Activated T-cell treated with anti-CD3 and anti-CD28 coated beads, Interleukin-2, amount 50 U/mL, for 72 hours (primary cell): Measurements from ENCODE around the gene GCKR. TPM values are rescaled to one million over a fixed set of nuclear protein-coding genes. Genes with fewer than 3 reads are reported as not detected.
A peak's percentile ranks its signal among the peaks of the same experiment; 100 is the strongest.

Source experiments
- ATAC-seq, 2 donors: fragments of 150-1000 bp; cut with Tn5 transposase; replicated peaks in 1 of 2; 2 replicates each; pipeline ENCODE4 v1.10.0; 2021; ENCODE audit warnings: moderate library complexity in 2 of 2, mild to moderate bottlenecking in 1 of 2
- DNase-seq, 2 donors: peaks; one replicate each; pipeline ENCODE4 v3.0.0; 2021 to 2022; ENCODE audit warnings: mixed read lengths in 1 of 2
- H3K27ac Mint-ChIP-seq: one replicate; pipeline ENCODE4 v1.8.0; 2022; ENCODE audit warnings: mild to moderate bottlenecking, moderate library complexity, mixed read lengths
- H3K27me3 Mint-ChIP-seq: one replicate; pipeline ENCODE4 v1.8.0; 2022; ENCODE audit warnings: low read depth, mixed read lengths
- H3K36me3 Mint-ChIP-seq, 2 donors: one replicate each; pipeline ENCODE4 v1.8.0; 2022; ENCODE audit warnings: mixed read lengths in 2 of 2, mild to moderate bottlenecking in 1 of 2; ENCODE audit not compliant: insufficient read depth in 2 of 2
- H3K4me1 Mint-ChIP-seq: one replicate; pipeline ENCODE4 v1.8.0; 2022; ENCODE audit warnings: low read depth, mixed read lengths
- H3K4me3 Mint-ChIP-seq, 2 donors: one replicate each; pipeline ENCODE4 v1.8.0; 2022; ENCODE audit warnings: mild to moderate bottlenecking in 2 of 2, mixed read lengths in 2 of 2, moderate library complexity in 2 of 2
- H3K9me3 Mint-ChIP-seq, 2 donors: one replicate each; pipeline ENCODE4 v1.8.0; 2022; ENCODE audit warnings: mixed read lengths in 2 of 2
- total RNA-seq, 2 donors: library from RNA; stranded (reverse); gene quantifications; one replicate each; pipeline ENCODE4 v1.2.3, GENCODE V29; 2022

Gene GCKR
- total RNA-seq, 2 donors from 2014 or later = not detected

DNA sequence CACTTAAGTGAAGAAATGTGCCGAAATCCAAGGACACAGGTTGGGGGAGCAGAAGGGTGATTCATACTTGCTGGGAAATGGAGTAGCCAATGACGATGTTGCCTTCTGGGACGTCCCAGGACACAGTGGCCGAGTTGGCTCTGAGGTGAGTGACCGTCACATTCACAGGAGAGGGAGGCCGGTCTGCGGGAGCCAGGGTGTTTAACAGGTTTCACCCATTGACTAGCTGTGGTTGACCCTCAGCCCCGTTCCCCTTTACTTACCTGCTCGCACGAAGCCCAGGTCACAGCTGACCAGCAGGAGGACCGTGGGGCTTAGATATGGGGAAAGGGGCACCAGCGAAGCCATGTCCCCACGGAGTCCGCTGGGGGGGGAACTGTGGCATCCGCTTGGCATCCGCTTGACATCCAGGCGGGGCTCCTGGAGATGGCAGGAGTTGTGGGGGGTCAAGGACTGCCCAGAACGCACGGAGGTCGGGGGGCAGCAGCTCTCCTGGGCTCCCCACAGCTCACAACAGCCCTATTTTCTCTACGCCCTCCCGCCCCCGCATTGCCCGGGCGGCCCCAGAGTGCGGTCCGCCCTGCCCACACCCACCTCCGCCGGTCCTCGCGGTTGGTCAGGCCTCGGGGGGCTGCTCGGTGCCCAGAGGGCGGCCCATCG, 2.2 kb upstream of the GCKR start:
- Mint-ChIP-seq H3K4me1 (peaks cover 29% of the 10 kb centered on the region), H3K27ac (no peak overlapping the region), H3K4me3 (peak overlapping the region; percentile 62 to 70), H3K27me3 (peaks cover 46% of the 10 kb centered on the region), H3K36me3 (peaks cover 1% of the 10 kb centered on the region in 2 donors), H3K9me3 (no peaks in the 10 kb centered on the region)
- peak in 1 of 2 donors; percentile 25 for ATAC-seq
- DNase-seq = peak in 1 of 2 donors; percentile 19

DNA sequence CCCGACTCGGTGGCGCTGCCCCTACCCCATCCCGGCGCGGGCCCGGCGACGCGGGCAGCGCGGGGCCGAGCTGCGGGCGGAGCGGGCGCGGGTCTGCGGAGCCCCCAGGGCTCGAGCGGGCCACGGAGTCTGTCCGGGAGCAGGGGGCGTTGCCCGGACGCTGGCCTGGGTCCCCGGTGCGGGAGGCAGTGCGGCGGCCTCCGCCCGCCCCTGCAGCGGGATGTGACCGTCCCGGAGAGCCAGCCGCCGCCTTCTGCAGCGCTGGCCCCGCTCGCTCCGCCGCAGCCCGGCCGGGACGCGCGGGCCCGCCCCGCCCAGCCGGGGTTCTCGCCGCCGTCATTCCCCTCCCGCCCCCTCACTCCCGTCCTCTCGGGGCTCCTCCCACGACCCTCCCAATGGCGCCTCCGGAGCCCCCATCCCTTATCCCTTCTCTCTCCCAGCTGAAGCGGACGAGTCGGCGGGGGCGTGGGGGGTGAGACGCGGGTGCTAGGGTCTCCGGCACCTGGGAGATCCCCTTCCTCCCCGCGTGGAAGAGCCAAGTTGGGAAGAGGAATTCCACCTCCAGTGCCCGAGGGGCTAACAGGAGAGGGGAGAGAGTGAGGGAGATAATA, 1.6 kb upstream of the GCKR start, which contains the start of gene FNDC4:
FNDC4 (minus strand) TSS at position 257 of the 611 bp plus-strand sequence. CDS start 521 bp downstream, outside the sequence.
- DNase-seq (peak; percentile 41 to 54), ATAC-seq (peak; percentile 78 to 83)
- Mint-ChIP-seq H3K27me3 (peaks cover 48% of the 10 kb centered on the region), H3K36me3 (peaks cover 1% of the 10 kb centered on the region in 2 donors), H3K27ac (no peak within 1 kb of the TSS), H3K9me3 (no peaks in the 10 kb centered on the region), H3K4me1 (peaks cover 22% of the 10 kb centered on the region), H3K4me3 (peak within 1 kb of the TSS; percentile 86 to 89)

DNA sequence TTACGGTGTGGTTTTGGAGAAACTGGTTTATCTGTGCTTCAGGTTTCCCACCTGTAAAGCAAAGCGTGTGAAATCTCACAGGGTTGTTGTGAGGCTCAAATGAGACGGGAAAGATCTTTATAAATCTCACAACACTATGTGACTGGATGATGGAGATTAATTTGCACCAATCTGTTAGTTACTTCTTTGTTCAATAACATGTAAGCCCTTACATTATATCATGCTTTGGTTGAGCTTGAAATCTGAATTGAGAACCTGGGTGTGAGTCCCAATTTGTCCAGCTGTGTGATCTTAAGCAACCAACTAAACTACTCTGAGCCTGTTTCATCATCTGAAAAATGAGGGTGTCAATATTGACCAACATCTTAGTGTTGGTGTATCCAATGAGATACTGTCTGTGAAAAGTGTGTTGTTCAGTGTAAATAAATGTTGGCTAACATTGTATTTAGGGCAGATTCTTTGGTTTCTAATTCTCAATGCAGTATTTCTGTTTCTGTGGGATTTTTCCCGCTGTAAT, 741 bp upstream of the GCKR start:
- Mint-ChIP-seq H3K36me3 (peaks cover 1% of the 10 kb centered on the region in 2 donors), H3K4me1 (peaks cover 14% of the 10 kb centered on the region), H3K27ac (no peak overlapping the region), H3K27me3 (peaks cover 48% of the 10 kb centered on the region), H3K9me3 (no peaks in the 10 kb centered on the region), H3K4me3 (peak overlapping the region; percentile 86 to 89)
- DNase-seq = no peak
- no peak for ATAC-seq

DNA sequence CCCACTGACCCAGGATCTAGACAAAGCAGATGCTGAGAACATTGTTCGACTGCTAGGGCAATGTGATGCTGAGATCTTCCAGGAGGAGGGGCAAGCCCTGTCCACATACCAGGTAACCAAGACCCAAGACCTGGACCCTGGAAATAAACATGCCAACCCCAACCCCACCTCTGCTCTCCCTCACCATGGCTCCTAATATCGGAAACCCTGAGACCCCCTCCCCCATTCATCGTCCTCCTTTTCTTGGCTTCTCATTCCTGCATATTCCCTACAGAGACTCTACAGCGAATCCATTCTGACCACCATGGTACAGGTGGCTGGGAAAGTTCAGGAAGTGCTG, 619 bp downstream of the GCKR start:
- no peak overlapping the region for H3K4me3 Mint-ChIP-seq
- DNase-seq (no peak), ATAC-seq (no peak)
- peaks cover 8% of the 10 kb centered on the region for H3K4me1 Mint-ChIP-seq
- H3K27me3 Mint-ChIP-seq = peaks cover 48% of the 10 kb centered on the region
- H3K27ac Mint-ChIP-seq = no peak overlapping the region
- no peaks in the 10 kb centered on the region for H3K9me3 Mint-ChIP-seq
- peaks cover 1% of the 10 kb centered on the region in 2 donors for H3K36me3 Mint-ChIP-seq

DNA sequence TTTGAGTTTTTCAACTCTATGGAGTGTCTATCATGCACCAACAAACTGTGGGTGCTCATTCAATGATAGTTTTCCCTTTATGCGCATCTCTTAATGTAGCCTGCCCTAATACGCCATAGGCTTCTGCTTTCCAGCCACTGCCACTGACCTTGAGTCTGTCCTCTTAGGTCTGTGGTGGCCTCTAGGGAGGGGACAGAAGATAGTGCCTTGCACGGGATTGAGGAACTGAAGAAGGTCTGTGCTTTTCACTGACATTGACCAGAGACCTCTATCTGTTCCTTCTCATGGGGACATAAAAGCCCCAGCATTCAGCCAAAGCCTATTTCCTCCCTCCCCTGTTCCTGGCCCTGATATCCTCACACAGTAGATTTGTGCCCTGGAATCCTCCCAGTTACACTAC, 2.3 kb downstream of the GCKR start:
- H3K27me3 Mint-ChIP-seq = peaks cover 40% of the 10 kb centered on the region
- ATAC-seq (no peak), DNase-seq (no peak)
- H3K4me3 Mint-ChIP-seq = no peak overlapping the region
- H3K27ac Mint-ChIP-seq = no peak overlapping the region
- peaks cover 1% of the 10 kb centered on the region in 2 donors for H3K36me3 Mint-ChIP-seq
- H3K9me3 Mint-ChIP-seq = no peaks in the 10 kb centered on the region
- H3K4me1 Mint-ChIP-seq = peaks cover 8% of the 10 kb centered on the region

DNA sequence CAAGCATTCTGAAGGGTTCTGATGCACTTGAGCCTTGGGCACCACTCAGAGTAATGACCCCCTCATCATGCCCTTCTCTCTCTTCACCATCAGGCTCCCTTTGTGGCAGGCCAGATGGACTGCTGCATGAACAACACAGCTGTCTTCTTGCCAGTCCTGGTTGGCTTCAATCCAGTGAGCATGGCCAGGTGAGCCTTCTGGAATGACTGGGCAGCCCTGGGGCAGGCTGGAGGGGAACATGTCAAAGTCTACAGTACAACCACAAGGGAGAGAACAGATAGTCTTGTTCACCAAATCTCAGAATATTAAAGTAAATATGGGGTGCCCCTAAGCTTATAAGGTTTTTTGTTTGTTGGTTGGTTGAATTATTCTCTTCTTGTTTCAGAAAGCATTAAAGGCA, 4.4 kb downstream of the GCKR start:
- Mint-ChIP-seq H3K36me3 (no peaks in the 10 kb centered on the region), H3K4me1 (no peaks in the 10 kb centered on the region), H3K4me3 (no peak overlapping the region), H3K27ac (no peak overlapping the region), H3K27me3 (peaks cover 25% of the 10 kb centered on the region), H3K9me3 (no peaks in the 10 kb centered on the region)
- no peak for DNase-seq
- ATAC-seq = no peak

DNA sequence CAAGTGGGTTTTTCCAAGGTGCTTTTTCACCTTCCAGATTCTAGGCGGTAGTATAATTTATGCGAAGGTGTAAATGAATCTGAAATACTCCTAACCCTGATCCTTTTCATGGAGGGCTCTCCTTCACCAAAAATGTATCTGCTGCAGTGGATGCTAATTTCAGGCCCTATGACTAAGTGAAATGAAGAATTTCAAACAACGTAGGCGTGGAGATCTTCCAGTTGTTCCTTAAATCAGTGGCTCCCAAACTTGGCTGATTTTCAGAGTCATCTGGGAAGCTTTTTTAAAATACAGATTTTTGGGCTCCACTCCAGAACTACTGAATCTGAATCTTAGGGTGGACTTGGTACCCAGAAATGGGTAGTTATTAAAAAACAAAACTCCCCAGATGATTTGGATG, 5.5 kb downstream of the GCKR start:
- peaks cover 14% of the 10 kb centered on the region for H3K27me3 Mint-ChIP-seq
- no peak for DNase-seq
- H3K9me3 Mint-ChIP-seq = no peaks in the 10 kb centered on the region
- H3K36me3 Mint-ChIP-seq = no peaks in the 10 kb centered on the region
- no peak for ATAC-seq
- H3K4me3 Mint-ChIP-seq = no peak overlapping the region
- H3K4me1 Mint-ChIP-seq = no peaks in the 10 kb centered on the region
- H3K27ac Mint-ChIP-seq = no peak overlapping the region

DNA sequence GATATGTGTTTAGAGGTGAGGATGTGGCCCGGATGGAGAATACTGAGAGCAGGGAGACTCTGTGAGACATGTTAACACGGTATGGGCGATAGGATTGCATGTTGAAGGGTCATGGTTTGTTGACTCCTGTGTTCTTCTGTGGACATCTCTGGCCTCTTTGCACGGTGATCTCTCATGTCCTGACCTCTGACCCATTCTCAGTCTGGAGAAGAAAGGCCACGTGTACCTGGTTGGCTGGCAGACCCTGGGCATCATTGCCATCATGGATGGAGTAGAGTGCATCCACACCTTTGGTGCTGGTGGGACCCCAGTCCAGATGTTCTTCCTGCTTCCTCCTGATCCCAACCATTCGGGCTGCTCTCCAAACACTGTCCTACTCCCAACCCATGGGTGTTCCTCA, 9.9 kb downstream of the GCKR start:
- no peak overlapping the region for H3K4me3 Mint-ChIP-seq
- no peak for ATAC-seq
- no peak for DNase-seq
- H3K27ac Mint-ChIP-seq = no peak overlapping the region
- no peaks in the 10 kb centered on the region for H3K36me3 Mint-ChIP-seq
- H3K27me3 Mint-ChIP-seq = no peaks in the 10 kb centered on the region
- H3K9me3 Mint-ChIP-seq = no peaks in the 10 kb centered on the region
- H3K4me1 Mint-ChIP-seq = no peaks in the 10 kb centered on the region

DNA sequence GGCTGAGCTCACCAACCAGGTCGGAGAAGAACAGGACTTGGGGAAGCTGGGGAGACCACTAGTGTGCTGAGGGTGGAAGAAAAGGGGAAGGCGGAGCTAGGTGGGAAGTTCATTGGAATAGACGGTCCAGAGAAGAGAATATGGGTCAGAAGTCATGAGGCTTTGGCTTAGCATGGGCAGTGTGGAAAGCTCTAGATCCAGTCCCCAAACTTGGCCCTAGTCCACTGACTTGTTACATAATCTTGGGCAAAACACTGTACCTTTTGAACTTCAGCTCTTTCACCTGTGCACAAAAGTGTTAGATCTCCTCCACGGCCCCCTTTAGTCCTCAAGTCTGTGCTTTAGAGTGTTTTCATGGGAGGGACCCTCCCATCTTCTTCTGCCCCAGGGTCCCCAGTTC, 10.7 kb downstream of the GCKR start:
- H3K4me3 Mint-ChIP-seq = no peak overlapping the region
- H3K9me3 Mint-ChIP-seq = no peaks in the 10 kb centered on the region
- H3K27me3 Mint-ChIP-seq = no peaks in the 10 kb centered on the region
- H3K4me1 Mint-ChIP-seq = no peaks in the 10 kb centered on the region
- no peaks in the 10 kb centered on the region for H3K36me3 Mint-ChIP-seq
- no peak for DNase-seq
- no peak for ATAC-seq
- H3K27ac Mint-ChIP-seq = no peak overlapping the region

DNA sequence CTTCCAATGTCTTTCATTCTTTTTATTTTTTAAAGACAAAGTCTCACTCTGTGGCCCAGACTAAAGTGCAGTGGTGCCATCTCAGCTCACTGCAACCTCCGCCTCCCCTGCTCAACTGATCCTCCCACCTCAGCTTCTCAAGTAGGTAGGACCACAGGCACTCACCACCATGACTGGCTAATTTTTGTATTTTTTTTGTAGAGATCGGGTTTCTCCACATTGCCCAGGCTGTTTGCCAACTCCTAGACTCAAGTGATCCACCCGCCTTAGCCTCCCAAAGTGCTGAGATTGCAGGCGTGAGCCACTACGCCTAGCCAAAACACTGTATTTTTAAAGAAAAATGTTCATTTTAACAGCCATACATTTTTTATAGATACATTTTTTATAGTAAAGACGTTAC, 12.7 kb downstream of the GCKR start:
- Mint-ChIP-seq H3K9me3 (no peaks in the 10 kb centered on the region), H3K4me3 (no peak overlapping the region), H3K36me3 (no peaks in the 10 kb centered on the region), H3K27me3 (peaks cover 8% of the 10 kb centered on the region), H3K4me1 (no peaks in the 10 kb centered on the region), H3K27ac (no peak overlapping the region)
- ATAC-seq (no peak), DNase-seq (no peak)

DNA sequence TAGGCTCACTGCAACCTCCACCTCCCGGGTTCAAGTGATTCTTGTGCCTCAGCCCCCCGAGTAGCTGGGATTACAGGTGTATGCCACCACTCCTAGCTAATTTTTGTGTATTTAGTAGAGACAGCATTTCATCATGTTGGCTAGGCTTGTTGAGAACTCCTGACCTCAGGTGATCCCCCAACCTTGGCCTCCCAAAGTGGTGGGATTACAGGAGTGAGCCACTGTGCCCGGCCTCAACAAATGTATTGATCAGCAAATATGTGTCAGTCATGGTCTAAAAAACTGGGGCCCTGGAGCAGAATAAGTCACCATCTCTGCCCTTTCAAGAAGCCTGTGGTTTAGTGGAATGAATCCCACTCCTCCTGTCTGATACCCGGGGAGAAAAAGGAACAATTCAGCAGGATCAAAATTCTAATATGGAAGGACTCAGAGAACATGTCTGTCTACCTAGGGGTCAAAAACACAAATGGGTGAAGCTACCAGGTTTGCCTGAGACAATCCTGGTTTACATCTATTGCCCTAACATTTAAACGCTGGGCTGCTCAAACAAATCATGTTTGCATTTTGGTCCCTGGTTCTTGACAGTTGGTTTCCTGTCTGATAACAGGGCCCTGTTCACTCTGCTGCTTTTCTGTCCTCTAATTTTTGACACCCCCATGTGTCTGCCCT, 21.6 kb downstream of the GCKR start:
- Mint-ChIP-seq H3K27ac (no peak overlapping the region), H3K27me3 (peaks cover 23% of the 10 kb centered on the region), H3K4me1 (no peaks in the 10 kb centered on the region), H3K36me3 (no peaks in the 10 kb centered on the region), H3K4me3 (no peak overlapping the region), H3K9me3 (no peaks in the 10 kb centered on the region)
- DNase-seq (no peak), ATAC-seq (no peak)

DNA sequence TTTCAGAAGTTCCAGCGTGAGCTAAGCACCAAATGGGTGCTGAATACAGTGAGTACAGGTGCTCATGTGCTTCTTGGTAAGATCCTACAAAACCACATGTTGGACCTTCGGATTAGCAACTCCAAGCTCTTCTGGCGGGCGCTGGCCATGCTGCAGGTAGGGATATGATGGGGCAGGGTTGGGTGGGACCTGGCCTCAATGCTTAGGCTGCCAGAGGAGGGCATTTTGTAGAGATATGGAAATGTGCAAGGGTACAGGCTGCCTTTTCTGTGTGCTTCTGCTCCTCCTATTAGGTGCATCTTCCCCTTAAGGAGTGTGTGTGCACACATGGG, 22.1 kb downstream of the GCKR start:
- H3K36me3 Mint-ChIP-seq = no peaks in the 10 kb centered on the region
- H3K4me3 Mint-ChIP-seq = no peak overlapping the region
- no peaks in the 10 kb centered on the region for H3K9me3 Mint-ChIP-seq
- peaks cover 26% of the 10 kb centered on the region for H3K27me3 Mint-ChIP-seq
- H3K4me1 Mint-ChIP-seq = no peaks in the 10 kb centered on the region
- DNase-seq = no peak
- H3K27ac Mint-ChIP-seq = no peak overlapping the region
- ATAC-seq = no peak

DNA sequence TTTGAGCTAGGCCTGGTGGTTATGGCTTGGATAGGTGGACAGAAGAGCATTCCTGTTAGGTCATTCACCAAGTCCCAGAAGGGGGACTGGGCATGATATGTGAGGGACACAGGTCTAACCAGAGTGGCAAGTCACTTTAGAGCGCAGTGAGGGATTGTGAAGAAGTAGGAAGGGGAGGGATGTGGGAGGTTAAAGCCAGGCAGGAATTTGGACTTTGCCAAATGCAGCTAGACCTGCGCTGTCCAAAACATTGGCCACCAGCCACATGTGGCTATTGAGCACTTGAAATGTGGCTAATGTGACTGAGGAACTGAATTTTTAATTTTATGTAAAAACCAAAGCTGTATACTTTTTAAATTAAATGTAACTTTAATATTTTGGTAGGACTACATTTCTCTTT, 23.7 kb downstream of the GCKR start:
- no peaks in the 10 kb centered on the region for H3K9me3 Mint-ChIP-seq
- H3K4me1 Mint-ChIP-seq = no peaks in the 10 kb centered on the region
- DNase-seq (no peak), ATAC-seq (no peak)
- H3K27ac Mint-ChIP-seq = no peak overlapping the region
- no peaks in the 10 kb centered on the region for H3K36me3 Mint-ChIP-seq
- H3K27me3 Mint-ChIP-seq = peaks cover 29% of the 10 kb centered on the region
- H3K4me3 Mint-ChIP-seq = no peak overlapping the region
